GM18507 (cell line): Measurements from ENCODE around the gene MAPK8.
A peak's percentile ranks its signal among the peaks of the same experiment; 100 is the strongest.

ENCODE experiments used
- DNase-seq: peaks from one replicate; pipeline ENCODE4 v3.0.0; 2011; ENCODE audit warnings: low read depth; ENCODE audit not compliant: insufficient read length; ENCODE audit errors: extremely low spot score
- FAIRE-seq: peaks from 2 replicates; lab custom pipeline; 2011; peaks lifted over from hg19 to GRCh38; lab: Jason Lieb, UNC

The MAPK8 gene

DNA sequence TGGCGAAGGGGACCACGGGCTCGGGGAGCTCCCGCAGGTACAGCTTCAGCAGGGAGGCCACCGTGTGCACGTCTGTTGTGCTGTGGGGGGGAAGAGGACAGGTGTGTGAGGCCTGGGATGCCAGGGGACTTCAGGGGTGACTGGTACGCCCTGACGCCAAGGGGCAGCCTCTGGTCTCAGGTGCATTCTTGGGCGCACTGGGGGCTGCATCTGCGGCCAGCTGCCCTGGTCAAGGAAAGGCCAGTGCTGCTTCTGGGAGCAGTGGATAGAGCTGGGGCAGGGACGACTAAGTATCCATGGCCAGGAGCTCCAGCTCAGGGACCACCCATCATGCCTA is 148.5 kb downstream of the MAPK8 start:
- DNase-seq: no peak

DNA sequence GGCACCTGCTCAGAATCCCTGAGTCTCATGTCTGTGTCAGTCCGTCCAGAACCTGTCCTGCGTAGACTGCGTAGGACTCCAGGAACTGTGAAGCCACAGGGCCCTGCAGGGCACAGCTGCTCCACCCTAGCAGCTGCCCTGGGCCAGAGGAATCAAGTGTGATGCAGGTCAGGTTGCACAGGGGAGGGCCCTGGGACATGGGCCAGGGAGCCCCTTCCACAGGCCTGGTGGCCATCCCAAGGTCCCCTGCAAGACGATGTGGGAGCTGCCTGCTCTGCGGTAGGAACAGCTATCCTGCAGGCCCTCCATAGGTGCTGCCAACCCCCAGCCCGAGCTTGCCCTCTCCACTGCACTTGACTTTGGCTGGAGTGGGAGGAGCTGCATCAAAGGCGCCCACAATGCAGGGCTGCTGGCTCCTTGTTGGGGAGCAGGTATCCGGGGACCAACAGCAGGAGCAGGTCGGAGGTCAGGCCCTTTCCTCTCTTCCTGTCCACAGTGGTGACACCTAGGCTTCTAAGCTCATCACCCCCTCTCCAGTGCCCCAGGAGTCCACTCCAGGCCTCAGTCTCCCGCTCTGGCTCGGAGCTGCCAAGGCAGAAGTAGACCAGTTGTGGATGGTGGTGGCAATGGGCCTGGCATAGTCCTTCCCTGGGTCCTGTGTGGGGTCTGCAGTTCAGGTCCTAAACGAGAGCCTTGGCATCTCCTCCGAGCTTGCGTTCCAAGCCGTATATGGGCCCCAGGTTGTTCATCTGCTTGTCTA is 149.1 kb downstream of the MAPK8 start:
- FAIRE-seq: no peak
- no peak for DNase-seq

More for the DNA sequence above, 148.5 kb downstream of the MAPK8 start:
- no peak for FAIRE-seq

DNA sequence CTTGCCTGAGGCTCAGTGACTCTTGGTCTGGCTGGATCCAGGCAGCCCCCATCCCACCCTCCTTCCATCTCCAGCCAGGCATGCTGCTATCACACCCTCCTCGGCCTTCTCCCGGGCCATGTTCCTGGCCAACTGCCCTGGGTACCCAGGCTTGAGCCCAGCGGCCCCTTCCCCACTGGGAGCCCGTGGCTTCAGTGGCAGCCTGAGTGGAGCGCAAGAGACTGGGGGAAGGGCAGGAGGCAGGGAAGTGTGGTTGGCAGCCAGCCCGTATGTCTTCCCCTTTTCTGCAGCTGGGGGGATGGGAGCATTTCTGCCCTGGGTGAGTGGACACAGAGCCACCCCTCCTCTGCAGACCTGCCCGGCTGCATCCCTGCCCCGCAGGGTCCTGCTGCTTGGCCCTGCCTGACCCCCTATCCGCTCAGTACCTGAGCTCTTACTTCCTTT is 149.9 kb downstream of the MAPK8 start:
- FAIRE-seq (no peak), DNase-seq (no peak)

- FAIRE-seq: no peak
- peak; percentile 23 for DNase-seq
Observed at GRCh38 chr10:48456808-48457761, 150.6 kb downstream of the MAPK8 start.

DNA sequence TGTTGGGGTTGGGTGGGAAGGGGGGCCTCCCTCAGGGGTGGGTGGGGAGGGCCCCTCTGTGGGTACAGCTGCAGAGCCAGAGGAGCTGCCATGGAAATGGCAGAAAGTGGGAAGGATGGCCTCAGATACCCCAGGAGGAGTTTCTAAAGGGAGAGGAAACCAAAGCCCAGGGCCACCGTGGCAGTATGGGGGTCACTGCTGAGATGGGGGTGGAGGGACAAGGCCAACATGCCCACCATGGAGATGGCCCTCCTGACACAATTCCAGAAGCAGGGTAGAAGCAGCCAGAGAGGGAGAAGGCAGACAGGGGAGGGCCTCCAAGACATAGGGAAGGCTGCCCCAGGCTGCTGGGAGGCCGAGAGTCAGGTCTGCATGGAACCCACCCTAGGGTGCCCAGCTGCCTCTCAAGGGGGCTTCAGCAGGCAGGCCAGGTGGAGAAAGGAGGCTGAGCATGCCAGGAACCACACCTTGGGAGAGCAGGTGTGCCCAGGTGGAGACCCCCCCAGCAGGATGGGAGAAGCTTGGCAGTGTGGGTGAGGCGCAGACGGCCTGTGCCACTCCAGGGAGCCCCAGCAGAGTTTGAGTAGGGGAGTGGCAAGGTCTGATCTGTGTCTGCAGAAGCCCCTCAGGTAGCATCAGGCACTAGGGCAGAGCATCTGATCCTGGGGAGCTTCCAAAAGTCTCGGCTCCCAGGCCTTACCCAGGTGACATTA is 151.6 kb downstream of the MAPK8 start:
- no peak for DNase-seq
- no peak for FAIRE-seq

DNA sequence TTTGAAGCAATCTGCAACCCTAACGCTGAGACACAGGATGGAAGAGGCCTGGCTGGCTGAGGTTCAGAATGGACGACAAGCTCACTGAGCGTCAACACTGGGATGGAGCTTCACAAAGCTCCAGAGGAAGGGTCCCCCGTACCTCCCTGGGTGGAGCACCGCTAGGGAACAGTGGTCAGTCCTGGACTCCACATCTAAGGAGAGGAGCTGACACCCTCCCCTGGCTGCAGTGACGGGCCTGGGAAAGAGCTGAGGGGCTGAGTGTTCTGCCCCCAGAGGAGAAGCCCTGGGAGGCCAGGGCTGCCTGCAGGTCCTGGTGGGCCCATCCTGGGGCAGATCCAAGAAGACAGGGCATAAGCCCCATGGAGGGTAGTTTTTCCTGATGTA is 152.2 kb downstream of the MAPK8 start:
- FAIRE-seq (no peak), DNase-seq (no peak)

- no peak for FAIRE-seq
Observed at GRCh38 chr10:48459270-48460150, 153.0 kb downstream of the MAPK8 start.

DNA sequence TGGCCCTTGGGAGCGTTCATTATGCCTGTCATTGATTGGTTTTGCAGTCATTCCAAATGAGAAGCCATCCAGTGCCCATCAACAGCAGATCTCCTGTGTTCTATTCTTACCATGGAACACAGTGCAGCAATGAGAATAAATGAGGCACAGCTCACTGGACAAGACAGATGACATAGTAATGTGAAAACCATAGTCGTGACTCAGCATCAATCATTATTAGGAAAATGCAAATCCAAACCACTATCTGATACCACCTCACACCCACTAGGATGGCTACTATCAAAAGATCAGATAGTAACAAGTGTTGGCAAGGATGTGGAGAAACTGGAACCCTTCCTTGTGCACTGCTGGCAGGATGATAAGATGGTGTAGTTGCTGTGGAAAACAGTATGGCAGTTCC is 153.7 kb downstream of the MAPK8 start:
- FAIRE-seq: no peak
- no peak for DNase-seq

More at GRCh38 chr10:48459270-48460150, 153.0 kb downstream of the MAPK8 start:
- no peak for DNase-seq

- FAIRE-seq (no peak), DNase-seq (no peak)
Observed at GRCh38 chr10:48461623-48462481, 155.4 kb downstream of the MAPK8 start.

GRCh38 chr10:48462482-48463020 is 156.1 kb downstream of the MAPK8 start:
- FAIRE-seq (no peak), DNase-seq (no peak)

GRCh38 chr10:48463318-48464003 is 157.0 kb downstream of the MAPK8 start:
- FAIRE-seq: no peak
- DNase-seq: no peak

GRCh38 chr10:48464121-48464870 is 157.8 kb downstream of the MAPK8 start:
- DNase-seq: no peak
- FAIRE-seq: no peak

GRCh38 chr10:48464871-48465736 is 158.6 kb downstream of the MAPK8 start:
- FAIRE-seq (no peak), DNase-seq (no peak)

GRCh38 chr10:48465860-48466521 is 159.5 kb downstream of the MAPK8 start:
- DNase-seq (no peak), FAIRE-seq (no peak)

- no peak for DNase-seq
- no peak for FAIRE-seq
Observed at GRCh38 chr10:48466611-48467240, 160.2 kb downstream of the MAPK8 start.
